Esophagus squamous epithelium (tissue), 4 donors: ENCODE measurements around the gene ENOSF1.

Experiments
- CTCF ChIP-seq, 6 experiments: fragments of 450-650 bp in 4 of 6; fragments of 200-600 bp in 2 of 6; sonication (generic) in 2 of 6; IDR thresholded peaks; one replicate each; pipeline ENCODE4 v1.5.1; 2016 to 2019; ENCODE audit warnings: antibody characterized with exemption in 6 of 6, mild to moderate bottlenecking in 4 of 6, moderate library complexity in 4 of 6
- POLR2A ChIP-seq, 4 donors: fragments of 450-650 bp; IDR thresholded peaks; one replicate each; pipeline ENCODE4 v1.6.1; 2017; ENCODE audit warnings: antibody characterized with exemption in 4 of 4, mild to moderate bottlenecking in 4 of 4, moderate library complexity in 3 of 4

- no peak for TF ChIP-seq CTCF (IDR thresholded peaks at IDR 0.05)
- TF ChIP-seq POLR2A (IDR thresholded peaks at IDR 0.05), result no peak
Observed at GRCh38 chr18:693466-694187, 18.8 kb downstream of the ENOSF1 start.
